ENCODE data around the gene IRF2BP1. TPM values are rescaled to one million over a fixed set of nuclear protein-coding genes. Genes with fewer than 3 reads are reported as not detected.

Gene IRF2BP1
- total and polyA plus RNA-seq, 12 donors, result 3.8 to 57.0 (median 35.8) TPM

GRCh38 chr19:45834970-45835369 is 51.0 kb downstream of the IRF2BP1 start:
- intact Hi-C loops (cut with DNase I), result no loop called here
- no peaks in the 10 kb centered on the region for H3K4me1 ChIP-seq (replicated peaks in 1 of 2)
- no peaks in the 10 kb centered on the region for H3K9me3 ChIP-seq (replicated peaks in 1 of 3)
- no peak overlapping the region for H3K4me3 ChIP-seq
- H3K27ac ChIP-seq, result no peak overlapping the region
- no peaks in the 10 kb centered on the region for H3K27me3 ChIP-seq
- TF ChIP-seq POLR2A (IDR thresholded peaks at IDR 0.05) (no peak), CTCF (IDR thresholded peaks at IDR 0.05) (no peak)
- DNase-seq, result no peak
- 80 to 91% (median 86%) methylated on average over 6 to 7 of the region's 7 CpGs for WGBS, 4 donors
- peaks cover 0 to 98% of the 10 kb centered on the region in 2 donors for H3K36me3 ChIP-seq (replicated peaks in 1 of 2)

Other genes with a start within 250 kb of the IRF2BP1 start
- gene EML2, start 246.7 kb downstream of the IRF2BP1 start, total RNA-seq, result 100 to 1,000 TPM in 4 of 9 donors, 10 to 100 TPM in 5; 20.7 to 139 (median 93.2) TPM
- 10 to 100 TPM; 22.8 to 88.9 (median 78.9) TPM for gene EML2, start 246.7 kb downstream of the IRF2BP1 start, polyA plus RNA-seq
- 1 to 10 TPM in 1 of 9 donors, under 1 TPM in 5, not detected in 3; 0.28 to 1.3 (median 0.70) TPM for gene GIPR, start 217.9 kb downstream of the IRF2BP1 start, total RNA-seq
- gene GIPR, start 217.9 kb downstream of the IRF2BP1 start, polyA plus RNA-seq, result 1 to 10 TPM in 1 of 3 donors, under 1 TPM in 1, not detected in 1; 0.80 to 1.8 TPM
- 100 to 1,000 TPM; 179 to 473 (median 318) TPM for gene SNRPD2, start 194.2 kb downstream of the IRF2BP1 start, total RNA-seq
- 100 to 1,000 TPM; 233 to 440 (median 329) TPM for gene SNRPD2, start 194.2 kb downstream of the IRF2BP1 start, polyA plus RNA-seq
- gene QPCTL, start 193.5 kb downstream of the IRF2BP1 start, total RNA-seq, result 10 to 100 TPM in 4 of 9 donors, 1 to 10 TPM in 5; 2.8 to 14.4 (median 9.8) TPM
- 10 to 100 TPM in 2 of 3 donors, 1 to 10 TPM in 1; 5.2 to 17.2 (median 14.1) TPM for gene QPCTL, start 193.5 kb downstream of the IRF2BP1 start, polyA plus RNA-seq
- 10 to 100 TPM in 7 of 9 donors, 1 to 10 TPM in 2; 5.2 to 25.6 (median 11.6) TPM for gene FBXO46, start 155.2 kb downstream of the IRF2BP1 start, total RNA-seq
- 10 to 100 TPM in 1 of 3 donors, 1 to 10 TPM in 2; 3.2 to 19.5 (median 9.1) TPM for gene FBXO46, start 155.2 kb downstream of the IRF2BP1 start, polyA plus RNA-seq
- under 1 TPM in 1 of 9 donors, not detected in 8; 0.06 TPM for gene MEIOSIN, start 152.7 kb downstream of the IRF2BP1 start, total RNA-seq
- gene MEIOSIN, start 152.7 kb downstream of the IRF2BP1 start, polyA plus RNA-seq, result under 1 TPM in 2 of 3 donors, not detected in 1; 0.03 to 0.05 TPM
- gene SIX5, start 116.9 kb downstream of the IRF2BP1 start, total RNA-seq, result 10 to 100 TPM in 8 of 9 donors, 1 to 10 TPM in 1; 7.5 to 67.6 (median 24.4) TPM
- gene SIX5, start 116.9 kb downstream of the IRF2BP1 start, polyA plus RNA-seq, result 10 to 100 TPM in 2 of 3 donors, 1 to 10 TPM in 1; 6.2 to 69.1 (median 32.9) TPM
- 100 to 1,000 TPM in 6 of 9 donors, 10 to 100 TPM in 3; 89.1 to 197 (median 121) TPM for gene DMPK, start 103.7 kb downstream of the IRF2BP1 start, total RNA-seq
- gene DMPK, start 103.7 kb downstream of the IRF2BP1 start, polyA plus RNA-seq, result 100 to 1,000 TPM in 2 of 3 donors, 10 to 100 TPM in 1; 76.8 to 748 (median 185) TPM
- 10 to 100 TPM; 13.2 to 59.5 (median 35.5) TPM for gene DMWD, start 93.3 kb downstream of the IRF2BP1 start, total RNA-seq
- 10 to 100 TPM; 14.2 to 91.5 (median 16.7) TPM for gene DMWD, start 93.3 kb downstream of the IRF2BP1 start, polyA plus RNA-seq
- gene RSPH6A, start 70.8 kb downstream of the IRF2BP1 start, total RNA-seq, result under 1 TPM in 3 of 9 donors, not detected in 6; 0.06 to 0.17 (median 0.14) TPM
- under 1 TPM in 1 of 3 donors, not detected in 2; 0.24 TPM for gene RSPH6A, start 70.8 kb downstream of the IRF2BP1 start, polyA plus RNA-seq
- 10 to 100 TPM; 32.2 to 64.8 (median 46.5) TPM for gene SYMPK, start 23.0 kb downstream of the IRF2BP1 start, total RNA-seq
- gene SYMPK, start 23.0 kb downstream of the IRF2BP1 start, polyA plus RNA-seq, result 100 to 1,000 TPM in 2 of 3 donors, 10 to 100 TPM in 1; 44.5 to 313 (median 127) TPM
- under 1 TPM in 1 of 9 donors, not detected in 8; 0.94 TPM for gene FOXA3, start 21.8 kb downstream of the IRF2BP1 start, total RNA-seq
- gene FOXA3, start 21.8 kb downstream of the IRF2BP1 start, polyA plus RNA-seq, result under 1 TPM in 1 of 3 donors, not detected in 2; 0.03 TPM
- gene MYPOP, start 16.5 kb upstream of the IRF2BP1 start, total RNA-seq, result 10 to 100 TPM in 1 of 9 donors, 1 to 10 TPM in 8; 2.1 to 14.3 (median 7.2) TPM
- 10 to 100 TPM in 1 of 3 donors, 1 to 10 TPM in 2; 5.4 to 10.1 (median 6.6) TPM for gene MYPOP, start 16.5 kb upstream of the IRF2BP1 start, polyA plus RNA-seq
- gene NANOS2, start 28.6 kb upstream of the IRF2BP1 start, total RNA-seq, result not detected
- not detected for gene NANOS2, start 28.6 kb upstream of the IRF2BP1 start, polyA plus RNA-seq
- 1 to 10 TPM in 6 of 9 donors, under 1 TPM in 3; 0.54 to 6.7 (median 2.2) TPM for gene NOVA2, start 87.7 kb upstream of the IRF2BP1 start, total RNA-seq
- gene NOVA2, start 87.7 kb upstream of the IRF2BP1 start, polyA plus RNA-seq, result 10 to 100 TPM in 1 of 3 donors, 1 to 10 TPM in 2; 2.2 to 10.8 (median 2.5) TPM
- gene CCDC61, start 109.3 kb upstream of the IRF2BP1 start, total RNA-seq, result 10 to 100 TPM in 6 of 9 donors, 1 to 10 TPM in 3; 3.3 to 29.6 (median 14.0) TPM
- gene CCDC61, start 109.3 kb upstream of the IRF2BP1 start, polyA plus RNA-seq, result 10 to 100 TPM in 2 of 3 donors, 1 to 10 TPM in 1; 2.8 to 45.9 (median 24.3) TPM
- under 1 TPM in 1 of 9 donors, not detected in 8; 0.17 TPM for gene PGLYRP1, start 136.9 kb upstream of the IRF2BP1 start, total RNA-seq
- under 1 TPM in 1 of 3 donors, not detected in 2; 0.17 TPM for gene PGLYRP1, start 136.9 kb upstream of the IRF2BP1 start, polyA plus RNA-seq
- under 1 TPM in 3 of 9 donors, not detected in 6; 0.11 to 0.44 (median 0.34) TPM for gene IGFL4, start 154.9 kb upstream of the IRF2BP1 start, total RNA-seq
- 1 to 10 TPM in 1 of 3 donors, under 1 TPM in 2; 0.20 to 1.7 (median 0.24) TPM for gene IGFL4, start 154.9 kb upstream of the IRF2BP1 start, polyA plus RNA-seq
- not detected for gene IGFL3, start 238.5 kb upstream of the IRF2BP1 start, total RNA-seq
- gene IGFL3, start 238.5 kb upstream of the IRF2BP1 start, polyA plus RNA-seq, result not detected

Measured in adrenal gland (tissue), 12 donors.